HG02973 (cell line): ENCODE measurements around the gene KLK6.

Experiments used
- ATAC-seq: cut with Tn5 transposase; IDR thresholded peaks from one replicate; pipeline ENCODE4 v1.9.1; 2021; ENCODE audit warnings: moderate library complexity; ENCODE audit not compliant: unreplicated experiment

Gene KLK6

DNA sequence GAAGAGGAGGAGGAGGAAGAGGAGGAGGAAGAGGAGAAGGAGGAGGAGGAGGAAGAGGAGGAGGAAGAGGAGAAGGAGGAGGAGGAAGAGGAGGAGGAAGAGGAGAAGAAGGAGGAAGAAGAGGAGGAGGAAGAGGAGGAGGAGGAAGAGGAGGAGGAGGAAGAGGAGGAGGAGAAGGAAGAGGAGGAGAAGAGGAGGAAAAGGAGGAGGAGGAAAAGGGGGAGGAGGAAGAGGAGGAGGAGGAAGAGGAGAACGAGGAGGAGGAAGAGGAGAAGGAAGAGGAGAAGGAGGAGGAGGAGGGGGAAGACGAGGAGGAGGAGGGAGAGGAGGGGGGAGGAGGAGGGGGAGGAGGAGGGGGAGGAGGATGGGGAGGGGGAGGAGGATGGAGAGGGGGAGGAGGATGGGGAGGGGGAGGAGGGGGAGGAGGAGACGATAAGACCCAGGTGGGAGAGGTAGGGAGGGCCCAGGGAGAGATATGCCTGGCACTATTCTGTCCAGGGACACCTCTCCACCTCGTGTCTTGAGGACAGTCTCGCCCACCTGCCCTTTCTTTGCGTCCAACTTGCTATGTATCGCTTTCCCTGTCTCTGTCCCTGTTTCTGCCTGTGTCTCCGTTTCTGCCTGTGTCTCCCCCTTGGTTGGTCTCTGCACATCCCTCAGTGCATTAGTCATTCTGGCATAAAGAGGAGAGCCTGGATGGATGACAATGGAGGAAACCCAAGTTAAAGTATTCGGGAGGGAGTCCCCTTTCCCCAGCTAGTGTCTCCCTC lies 9.5 kb downstream of the KLK6 start:
- no peak for ATAC-seq

DNA sequence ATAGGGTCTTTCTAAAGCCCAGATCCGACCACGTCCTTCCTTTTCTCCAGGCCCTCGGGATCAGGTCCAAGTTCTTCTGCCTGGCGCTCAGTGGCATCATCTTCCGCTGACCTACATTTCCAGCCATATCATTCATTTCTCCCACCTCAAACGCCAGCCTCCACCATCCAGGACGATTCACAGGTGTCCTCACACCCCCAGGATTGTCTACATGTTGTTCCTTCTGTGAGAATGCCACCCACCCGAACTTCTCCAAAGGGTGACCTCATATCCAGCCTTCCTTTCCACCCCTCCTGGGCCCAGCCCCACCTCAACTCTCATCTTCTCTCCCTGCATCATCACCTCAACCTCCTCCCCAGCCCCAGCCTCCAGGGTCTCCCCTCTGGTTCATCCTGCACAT lies 11.8 kb downstream of the KLK6 start:
- no peak for ATAC-seq

DNA sequence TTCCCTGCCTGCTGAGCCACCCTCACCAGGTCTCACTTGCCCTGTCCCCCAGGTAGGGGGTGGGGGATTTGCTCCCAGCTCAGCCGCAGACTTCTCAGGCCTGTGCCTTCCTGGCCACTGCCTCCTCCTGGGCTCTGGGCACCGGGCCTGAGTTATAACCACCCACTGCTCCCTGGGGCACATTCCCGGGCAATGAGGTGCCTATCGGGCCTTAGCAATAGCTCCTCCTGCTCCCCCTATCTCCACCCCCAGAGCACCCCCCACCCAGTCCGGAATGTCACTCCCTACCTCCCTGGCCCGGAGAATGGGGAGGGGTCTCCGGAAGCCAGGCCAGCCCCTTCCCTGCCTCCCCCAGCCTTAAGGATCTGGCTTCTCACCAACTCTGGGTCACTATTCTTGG lies 16.5 kb downstream of the KLK6 start, which contains the start of gene KLK5:
Gene KLK5, minus strand, starts transcription at position 129 of the 400 bp plus-strand sequence. CDS start 381 bp downstream, outside the sequence.
- ATAC-seq: no peak

DNA sequence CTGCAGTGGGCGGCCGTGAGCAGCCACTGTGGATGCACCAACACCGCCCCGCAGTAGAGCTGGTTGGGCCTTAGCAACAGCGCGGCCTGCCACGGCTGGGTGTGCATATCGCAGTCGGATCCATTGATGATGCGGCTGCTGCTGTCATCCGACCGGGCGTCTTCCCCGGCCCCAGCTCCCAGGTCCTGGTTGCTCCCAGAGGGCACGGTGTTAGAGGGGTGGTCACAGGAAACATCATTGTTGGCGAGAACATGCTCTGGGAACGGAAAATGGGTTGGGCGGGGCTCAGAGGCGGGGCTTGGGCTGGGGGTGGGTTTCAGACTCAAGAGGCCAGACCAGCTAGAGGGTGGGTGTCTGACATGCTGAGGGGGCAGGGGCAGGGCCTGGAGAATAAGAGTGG lies 19.5 kb downstream of the KLK6 start:
- ATAC-seq: no peak

DNA sequence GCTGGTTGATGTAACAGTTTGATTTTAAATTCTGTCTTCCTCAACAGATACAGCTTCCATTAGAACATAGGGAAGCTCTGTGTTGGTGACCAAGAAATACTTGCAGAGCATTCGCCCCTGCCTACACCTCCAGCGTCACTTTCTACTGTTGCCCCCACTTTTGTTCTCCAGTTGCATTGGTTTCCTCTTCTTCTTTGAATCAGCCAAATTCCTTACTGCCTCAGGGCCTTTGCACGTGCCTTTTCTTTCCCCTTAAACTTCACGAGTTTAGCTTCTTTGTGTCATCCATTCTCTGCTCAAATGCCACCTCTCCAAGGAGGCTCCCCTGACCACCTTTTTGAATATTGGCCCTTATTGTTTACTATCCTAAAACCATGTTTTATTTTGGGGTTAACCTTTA lies 22.3 kb downstream of the KLK6 start:
- no peak for ATAC-seq

DNA sequence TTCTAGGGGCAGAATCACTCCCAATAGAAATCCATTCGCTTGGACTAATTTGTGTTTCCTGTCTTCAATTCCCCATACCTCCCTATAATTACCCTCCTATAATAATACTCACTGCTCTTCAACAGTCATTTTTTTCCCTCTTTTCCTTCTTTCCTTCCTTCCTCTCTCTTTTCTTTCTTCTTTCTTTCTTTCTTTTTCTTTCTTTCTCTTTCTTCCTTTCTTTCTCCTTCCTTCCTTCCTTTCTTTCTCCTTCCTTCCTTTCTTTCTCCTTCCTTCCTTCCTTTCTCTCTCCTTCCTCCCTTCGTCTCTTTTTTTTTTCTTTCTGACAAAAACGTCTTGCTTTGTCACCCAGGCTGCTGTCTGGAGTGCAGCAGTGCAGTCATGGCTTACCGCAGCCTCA lies 24.6 kb downstream of the KLK6 start:
- ATAC-seq: no peak

DNA sequence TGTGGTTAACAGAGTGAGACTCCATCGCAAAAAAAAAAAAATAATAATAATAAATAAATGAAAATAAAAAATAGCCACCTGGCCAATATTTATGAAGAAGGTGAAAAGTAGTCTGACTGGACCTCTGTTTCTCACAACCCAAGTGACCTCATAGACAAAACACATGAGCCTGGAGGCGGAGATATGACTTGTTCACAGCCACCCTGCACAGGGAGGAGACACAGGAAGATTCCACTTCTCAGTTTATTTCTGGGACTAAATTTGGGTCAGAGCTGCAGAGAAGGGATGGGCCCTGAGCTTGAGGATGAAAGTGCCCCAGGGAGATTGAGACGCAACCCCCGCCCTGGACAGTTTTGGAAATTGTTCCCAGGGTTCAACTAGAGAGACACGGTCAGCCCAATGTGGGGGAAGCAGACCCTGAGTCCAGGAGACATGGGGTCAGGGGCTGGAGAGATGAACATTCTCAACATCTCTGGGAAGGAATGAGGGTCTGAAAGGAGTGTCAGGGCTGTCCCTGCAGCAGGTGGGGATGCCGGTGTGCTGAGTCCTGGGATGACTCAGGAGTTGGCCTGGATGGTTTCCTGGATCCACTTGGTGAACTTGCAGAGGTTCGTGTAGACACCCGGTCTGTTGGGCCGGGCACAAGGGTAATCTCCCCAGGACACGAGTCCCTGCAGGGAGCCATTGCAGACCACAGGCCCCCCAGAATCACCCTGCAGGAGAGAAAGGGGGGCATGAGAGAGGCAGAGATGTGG lies 26.1 kb downstream of the KLK6 start:
- no peak for ATAC-seq

DNA sequence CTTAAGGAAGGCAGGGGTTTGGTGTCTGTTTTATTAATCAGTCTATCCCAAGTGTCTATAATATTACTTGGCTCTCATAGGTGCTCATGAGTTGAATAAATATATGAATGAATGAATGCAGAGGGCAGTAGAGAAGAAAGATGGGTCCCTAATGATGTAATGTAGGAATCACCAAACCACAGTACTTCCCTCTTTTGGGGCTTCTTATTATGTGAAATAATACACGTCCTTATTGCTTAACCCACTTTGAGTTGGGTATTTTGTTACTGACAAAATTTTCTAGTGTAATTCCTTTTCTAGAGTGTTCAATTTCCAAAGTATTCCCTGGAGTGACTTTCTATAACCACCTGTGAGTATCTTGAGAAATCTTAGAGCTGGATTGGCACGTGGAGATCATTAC lies 29.8 kb downstream of the KLK6 start:
- no peak for ATAC-seq

DNA sequence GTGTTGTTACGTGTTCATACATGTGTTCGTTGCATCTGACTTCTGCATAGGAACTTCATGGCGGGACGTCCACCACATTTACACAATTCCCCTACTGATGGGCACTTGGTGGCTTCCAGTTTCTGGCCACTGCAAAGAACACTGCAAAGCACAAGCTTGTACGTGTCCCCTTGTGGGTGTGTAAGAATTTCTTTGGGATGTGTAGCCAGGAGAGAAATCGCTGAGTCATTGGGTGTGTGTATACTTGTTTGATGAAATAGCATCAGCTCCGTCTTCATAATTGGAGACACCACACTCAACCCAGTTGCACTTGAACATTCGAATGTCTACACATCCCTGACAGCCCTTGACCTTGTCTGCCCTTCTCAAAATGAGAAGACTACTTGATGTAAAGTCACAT lies 35.8 kb downstream of the KLK6 start:
- no peak for ATAC-seq

DNA sequence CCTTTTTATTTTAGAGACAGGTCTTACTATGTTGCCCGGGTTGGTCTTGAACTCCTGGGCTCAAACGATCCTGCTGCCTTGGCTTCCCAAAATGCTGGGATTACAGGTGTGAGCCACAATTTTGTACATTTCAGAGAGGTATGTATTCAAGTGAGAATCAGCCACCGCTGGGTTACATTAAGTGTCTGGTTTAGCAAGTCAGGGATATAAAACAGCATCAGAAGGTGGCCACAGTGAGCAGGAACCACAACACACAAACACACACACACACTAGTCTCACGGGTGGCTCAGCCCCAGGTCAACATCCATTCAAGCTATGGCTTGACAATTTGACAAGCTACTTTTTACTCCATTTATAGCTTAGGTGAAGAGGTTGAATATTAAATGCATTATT lies 36.7 kb downstream of the KLK6 start:
- ATAC-seq: no peak

DNA sequence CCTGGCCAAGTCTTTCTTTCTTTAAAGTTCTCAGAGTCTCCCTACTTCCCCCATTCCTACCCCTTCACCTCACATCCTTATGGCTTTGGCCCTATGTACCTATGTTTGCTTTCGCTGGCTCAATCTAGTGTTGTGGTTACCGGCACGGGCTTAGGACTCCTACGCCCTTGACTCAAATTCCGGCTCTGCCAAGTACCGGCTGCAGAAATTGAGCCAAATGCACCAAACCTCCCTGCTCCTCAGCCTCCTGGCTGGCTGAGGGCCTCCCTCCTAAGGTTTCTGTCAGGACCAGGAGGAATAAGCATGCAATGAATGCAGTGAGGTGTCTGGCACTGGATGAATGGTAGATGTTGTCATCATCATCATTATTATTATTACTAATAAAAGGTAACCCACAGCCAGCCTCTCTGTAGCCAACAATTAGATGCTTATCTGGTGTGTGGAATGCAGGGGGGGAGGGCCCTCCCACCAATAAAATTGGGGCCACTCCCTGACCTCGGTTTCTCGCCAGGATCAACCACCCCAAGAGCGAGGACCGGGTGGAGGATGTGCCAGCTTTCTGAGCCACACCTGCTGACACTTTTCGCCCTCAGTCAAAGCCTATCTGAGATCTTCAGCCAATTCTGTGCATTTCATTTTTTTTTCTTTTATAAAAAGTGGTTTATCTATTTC lies 37.2 kb downstream of the KLK6 start:
- ATAC-seq: no peak

DNA sequence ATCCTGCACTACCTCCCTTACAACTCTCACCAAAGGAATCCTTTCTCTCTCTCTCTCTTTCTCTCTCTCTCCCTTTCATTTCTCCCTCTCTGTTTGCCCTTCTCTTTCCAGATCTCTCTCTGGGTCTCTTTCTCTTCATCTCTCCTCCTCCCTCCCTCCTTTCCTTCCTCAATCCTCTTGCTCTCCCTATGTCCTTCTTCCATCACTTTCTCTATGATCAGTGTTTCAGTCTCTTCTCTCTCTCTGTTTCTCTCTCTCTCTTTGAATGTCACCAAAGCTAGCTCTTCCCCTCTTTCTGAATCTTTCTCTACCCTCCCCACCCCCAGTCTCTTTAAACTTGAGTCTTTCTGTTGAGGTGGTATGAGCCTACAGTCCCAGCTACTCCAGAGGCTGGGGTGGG lies 38.4 kb downstream of the KLK6 start:
- no peak for ATAC-seq

DNA sequence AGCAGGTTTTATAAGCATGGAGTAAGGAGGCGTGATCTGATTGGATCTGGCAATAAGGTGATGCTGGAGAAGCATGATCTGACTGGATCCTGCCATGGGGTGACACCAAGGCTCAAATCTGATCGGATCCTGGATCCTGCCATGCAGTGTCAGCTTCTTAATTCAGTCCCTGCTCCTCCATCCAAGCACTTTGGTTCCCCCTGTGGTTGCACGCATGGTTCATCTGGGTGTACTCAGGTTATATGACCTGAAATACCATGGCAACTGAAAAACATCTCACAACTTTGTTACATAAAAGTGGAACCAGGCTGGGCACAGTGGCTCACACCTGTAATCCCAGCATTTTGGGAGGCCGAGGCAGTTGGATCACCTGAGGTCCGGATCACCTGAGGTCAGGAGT lies 40.6 kb downstream of the KLK6 start:
- no peak for ATAC-seq

DNA sequence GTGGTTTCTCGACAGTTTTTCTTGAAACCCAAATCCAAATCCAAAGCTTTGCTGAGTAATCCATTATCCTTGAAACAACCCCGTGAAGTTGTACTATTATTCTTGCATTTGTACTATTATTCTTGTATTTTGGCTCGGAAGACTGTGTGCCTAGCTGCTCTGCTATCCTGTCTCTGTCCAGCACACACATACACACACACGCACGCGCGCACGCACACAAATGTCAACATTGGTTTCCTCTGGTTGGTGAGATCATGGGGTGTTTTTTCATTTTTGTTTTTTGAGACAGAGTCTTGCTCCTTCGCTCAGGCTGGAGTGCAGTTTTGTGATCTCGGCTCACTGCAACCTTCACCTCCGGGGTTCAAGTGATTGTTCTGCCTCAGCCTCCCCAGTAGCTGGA lies 43.2 kb downstream of the KLK6 start:
- ATAC-seq: no peak

DNA sequence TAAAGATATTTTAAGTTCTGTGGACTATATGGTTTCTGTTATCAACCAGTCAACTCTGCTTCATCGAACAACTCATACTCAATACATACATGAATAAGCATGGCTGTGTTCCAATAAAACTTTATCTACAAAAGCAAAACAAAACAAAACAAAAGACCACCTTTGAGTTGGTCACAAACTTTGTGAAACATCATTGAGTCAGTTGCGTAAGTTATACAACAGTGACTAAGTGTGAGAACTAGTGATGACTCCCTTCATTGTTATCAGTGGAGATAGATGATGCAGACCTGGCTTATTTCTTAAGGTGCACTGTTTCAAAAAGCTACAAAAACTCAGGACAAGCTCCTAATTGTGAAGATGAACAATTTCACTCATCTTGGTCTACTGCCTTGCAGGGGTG lies 43.7 kb downstream of the KLK6 start:
- ATAC-seq: no peak

DNA sequence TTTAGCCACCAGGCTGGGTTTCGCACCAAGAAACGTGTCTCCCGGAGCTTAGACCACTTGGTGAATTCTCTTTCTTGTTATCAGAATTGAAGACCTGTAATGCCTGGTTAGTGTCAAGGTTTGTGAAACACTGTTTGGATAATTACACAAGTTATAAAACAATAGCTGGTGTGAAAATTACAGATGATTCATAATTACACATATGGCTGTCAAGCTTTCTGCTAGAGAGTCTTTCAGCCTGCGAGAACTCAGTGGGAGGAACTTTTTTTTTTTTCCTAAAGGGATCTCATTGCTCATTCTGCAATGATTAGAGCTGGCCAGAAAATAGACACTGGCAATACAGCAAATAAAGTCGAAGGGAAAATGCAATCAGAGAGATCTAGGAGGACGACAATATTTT lies 44.8 kb downstream of the KLK6 start:
- no peak for ATAC-seq

DNA sequence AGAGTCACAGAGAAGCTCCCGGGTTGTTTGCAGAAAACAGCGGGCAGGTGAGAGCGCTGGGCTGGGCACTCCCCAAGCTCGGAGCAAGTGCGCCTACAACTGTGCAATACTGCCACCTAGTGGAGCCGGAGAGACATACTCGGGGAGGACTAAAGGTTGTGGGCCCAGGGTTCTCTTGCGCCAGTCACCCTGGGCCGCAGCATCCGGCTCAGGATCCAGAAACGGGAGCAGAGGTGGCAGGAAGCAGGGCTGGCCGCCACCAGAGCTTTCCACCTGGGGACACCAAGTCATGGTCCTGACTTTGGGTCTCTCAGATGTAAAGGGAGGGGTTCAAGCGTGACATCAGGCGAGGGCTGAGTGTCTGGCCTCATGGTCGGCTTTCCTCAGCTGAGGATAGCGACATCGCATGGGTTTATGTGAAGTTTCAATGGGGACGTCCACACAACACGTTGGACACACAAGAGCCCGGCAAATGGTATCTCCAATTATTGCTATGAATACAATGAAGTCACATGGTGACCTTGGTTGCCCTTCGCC lies 47.0 kb downstream of the KLK6 start:
- no peak for ATAC-seq

DNA sequence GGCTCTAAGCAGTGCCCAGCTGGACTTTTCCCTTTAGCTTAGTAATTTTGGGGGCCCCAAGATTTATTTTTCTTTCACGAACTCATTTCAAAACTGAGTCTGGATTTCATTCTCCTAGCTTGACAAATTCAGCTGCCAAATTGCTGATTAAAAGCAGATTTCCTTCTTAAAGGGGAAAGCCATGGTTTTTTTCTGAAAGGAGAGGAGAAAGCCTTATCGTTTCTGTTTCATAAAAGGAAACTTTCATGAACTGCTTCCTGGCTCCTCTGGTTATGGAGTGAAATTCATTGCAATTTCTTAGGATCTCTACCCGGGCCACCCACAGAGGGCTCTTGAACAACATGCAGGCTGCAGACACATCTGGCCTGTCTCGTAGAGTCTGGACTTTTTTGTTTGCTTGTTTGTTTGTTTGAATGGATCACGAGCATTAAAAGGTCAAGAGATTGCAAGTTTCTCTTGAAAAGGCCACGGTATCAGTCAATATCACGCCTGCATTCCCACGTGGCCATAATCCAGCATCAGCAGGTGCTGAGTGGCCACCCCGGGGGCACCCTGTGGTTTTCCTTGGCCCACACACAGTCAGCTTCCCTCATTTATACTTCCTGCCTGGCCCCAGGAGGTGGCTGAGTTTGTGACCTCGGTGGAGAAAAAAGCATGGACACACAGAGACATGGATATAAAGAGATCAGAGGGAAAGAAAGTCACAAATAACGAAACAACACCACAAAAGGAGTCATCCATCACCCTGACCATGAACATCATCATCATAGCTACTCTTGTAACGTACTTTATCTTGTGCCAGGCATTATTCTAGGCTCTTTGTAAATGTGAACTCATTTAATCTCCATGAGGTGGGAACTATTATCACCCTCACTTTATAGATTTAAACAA lies 47.7 kb downstream of the KLK6 start:
- no peak for ATAC-seq

DNA sequence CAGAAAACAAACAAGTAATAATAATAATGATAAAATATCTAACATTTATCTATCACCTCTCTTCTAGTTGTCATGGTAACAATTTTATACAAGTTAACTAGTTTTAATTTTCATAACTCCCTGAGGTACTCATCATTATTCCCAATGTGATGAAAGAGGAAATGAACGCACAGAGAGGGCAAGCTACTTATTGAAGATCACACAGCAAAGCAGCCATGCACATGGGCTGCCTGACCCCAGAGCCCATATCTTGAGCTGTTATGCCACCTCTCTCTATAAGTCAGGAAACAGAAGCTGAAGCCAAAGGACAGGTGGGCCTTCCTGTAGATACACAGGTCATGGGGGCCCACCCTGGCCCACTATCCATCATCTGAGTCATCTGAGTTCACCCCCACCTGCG lies 53.3 kb downstream of the KLK6 start:
- ATAC-seq: no peak
